Mesendoderm (in vitro differentiated cells): Measurements from ENCODE around the gene MMP19.
A peak's percentile ranks its signal among the peaks of the same experiment; 100 is the strongest.

Experiments
- DNase-seq: peaks from one replicate; pipeline ENCODE4 v3.0.0; 2013
- H2AK5ac ChIP-seq: 2 replicates; pipeline ENCODE4 v1.6.1; 2013; ENCODE audit warnings: low read length, inconsistent platforms
- H2BK120ac ChIP-seq: 2 replicates; pipeline ENCODE4 v1.6.1; 2013; ENCODE audit warnings: low read depth, mild to moderate bottlenecking, low read length, moderate library complexity, mixed read lengths
- H2BK15ac ChIP-seq: replicated peaks from 2 replicates; pipeline ENCODE4 v1.6.1; 2013; ENCODE audit warnings: low read depth, mild to moderate bottlenecking, moderate library complexity
- H2BK5ac ChIP-seq: 2 replicates; pipeline ENCODE4 v1.6.1; 2013; ENCODE audit warnings: low read length, inconsistent platforms
- H3K18ac ChIP-seq: 2 replicates; pipeline ENCODE4 v1.6.1; 2013; ENCODE audit warnings: mild to moderate bottlenecking, low read length, mixed read lengths
- H3K23ac ChIP-seq: one replicate; pipeline ENCODE4 v1.6.1; 2013; ENCODE audit warnings: low read length
- H3K27ac ChIP-seq: 2 replicates; pipeline ENCODE4 v1.5.1; 2013; ENCODE audit warnings: low read depth, mild to moderate bottlenecking, inconsistent platforms, low read length, moderate library complexity
- H3K27me3 ChIP-seq: 2 replicates; pipeline ENCODE4 v1.6.1; 2013; ENCODE audit warnings: low read length, control low read depth, mild to moderate bottlenecking, inconsistent platforms; ENCODE audit not compliant: insufficient read depth, poor library complexity
- H3K36me3 ChIP-seq: 2 replicates; pipeline ENCODE4 v1.6.1; 2013; ENCODE audit warnings: low read length, inconsistent platforms; ENCODE audit not compliant: control insufficient read depth, insufficient read depth
- H3K4ac ChIP-seq: one replicate; pipeline ENCODE4 v1.6.1; 2013; ENCODE audit warnings: low read depth, mild to moderate bottlenecking, low read length, moderate library complexity
- H3K4me1 ChIP-seq: 2 replicates; pipeline ENCODE4 v1.6.1; 2013; ENCODE audit warnings: low read depth, low read length, inconsistent platforms; ENCODE audit not compliant: control insufficient read depth
- H3K4me2 ChIP-seq: 2 replicates; pipeline ENCODE4 v1.6.1; 2013; ENCODE audit warnings: low read length
- H3K4me3 ChIP-seq: 2 replicates; pipeline ENCODE4 v1.5.1; 2013; ENCODE audit warnings: mild to moderate bottlenecking, low read length
- H3K56ac ChIP-seq: one replicate; pipeline ENCODE4 v1.6.1; 2013; ENCODE audit warnings: low read length
- H3K79me1 ChIP-seq: 2 replicates; pipeline ENCODE4 v1.6.1; 2013; ENCODE audit warnings: low read length, inconsistent platforms
- H3K79me2 ChIP-seq: 2 replicates; pipeline ENCODE4 v1.6.1; 2013; ENCODE audit warnings: mild to moderate bottlenecking, low read length; ENCODE audit not compliant: control insufficient read depth, insufficient read depth
- H3K9ac ChIP-seq: 2 replicates; pipeline ENCODE4 v1.6.1; 2013; ENCODE audit warnings: low read length, inconsistent platforms
- H4K5ac ChIP-seq: one replicate; pipeline ENCODE4 v1.6.1; 2013; ENCODE audit warnings: low read length
- H4K8ac ChIP-seq: one replicate; pipeline ENCODE4 v1.6.1; 2013; ENCODE audit warnings: low read depth, mild to moderate bottlenecking, control low read depth, low read length, moderate library complexity
- WGBS: extraction: QIAGEN DNeasy Blood & Tissue Kit; methylation state at CpG from one replicate; pipeline ENCODE4 v1.1.7; 2013; ENCODE audit warnings: low lambda C conversion rate, missing lambda C conversion rate; ENCODE audit not compliant: insufficient coverage; ENCODE audit errors: extremely low coverage; 5-methylcytosine and 5-hydroxymethylcytosine counted together

Gene MMP19

DNA sequence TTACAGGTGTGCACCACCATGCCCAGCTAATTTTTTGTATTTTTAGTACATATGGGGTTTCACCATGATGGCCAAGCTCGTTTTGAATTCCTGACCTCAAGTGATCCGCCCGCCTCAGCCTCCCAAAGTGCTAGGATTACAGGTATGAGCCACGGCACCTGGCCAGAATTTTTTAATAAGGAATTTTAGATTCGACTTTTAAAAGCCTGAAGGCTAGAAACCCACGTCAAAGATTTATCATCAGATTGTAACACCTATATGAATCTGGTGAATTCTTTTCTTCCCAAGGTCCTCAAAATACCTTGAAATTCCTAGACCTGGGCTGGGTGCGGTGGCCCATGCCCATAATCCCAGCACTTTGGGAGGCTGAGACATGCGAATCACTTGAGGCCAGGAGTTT, 18.7 kb upstream of the MMP19 start:
- H3K4me3 ChIP-seq, result no peak overlapping the region
- H3K27me3 ChIP-seq, result no peaks in the 10 kb centered on the region
- no peaks in the 10 kb centered on the region for H3K4me1 ChIP-seq
- no peaks in the 10 kb centered on the region for H3K36me3 ChIP-seq
- no peak overlapping the region for H3K56ac ChIP-seq
- H4K8ac ChIP-seq, result no peak overlapping the region
- no peak overlapping the region for H3K23ac ChIP-seq
- no peak overlapping the region for H2BK5ac ChIP-seq
- H3K4me2 ChIP-seq, result no peak overlapping the region
- WGBS, result no CpG with 5 or more reads among the region's 8 CpGs
- no peak overlapping the region for H3K27ac ChIP-seq
- no peak overlapping the region for H2AK5ac ChIP-seq
- no peaks in the 10 kb centered on the region for H3K79me2 ChIP-seq
- H2BK120ac ChIP-seq, result no peak overlapping the region
- H4K5ac ChIP-seq, result no peak overlapping the region
- no peak overlapping the region for H2BK15ac ChIP-seq
- no peak overlapping the region for H3K4ac ChIP-seq
- no peaks in the 10 kb centered on the region for H3K79me1 ChIP-seq
- H3K18ac ChIP-seq, result no peak overlapping the region
- no peak for DNase-seq
- no peak overlapping the region for H3K9ac ChIP-seq

DNA sequence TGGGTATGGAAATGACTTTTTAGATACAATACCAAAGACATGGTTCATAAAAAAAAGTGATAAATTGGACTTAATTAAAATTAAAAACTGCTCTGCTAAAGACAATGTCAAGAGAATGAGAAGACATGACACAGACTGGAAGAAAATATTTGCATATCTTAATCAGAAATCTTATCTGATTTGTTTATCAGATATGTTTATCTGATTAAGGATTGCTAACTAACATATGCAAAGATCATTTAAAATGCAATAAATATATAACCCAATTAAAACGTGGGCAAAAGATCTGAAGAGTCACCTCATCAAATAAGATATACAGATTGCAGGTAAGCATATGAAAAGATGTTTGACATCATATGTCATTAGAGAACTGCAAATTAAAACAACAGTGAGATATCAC, 10.0 kb upstream of the MMP19 start:
- H3K9ac ChIP-seq, result no peak overlapping the region
- no peaks in the 10 kb centered on the region for H3K27me3 ChIP-seq
- H2BK15ac ChIP-seq, result no peak overlapping the region
- H2BK120ac ChIP-seq, result no peak overlapping the region
- no peak for DNase-seq
- no peaks in the 10 kb centered on the region for H3K79me2 ChIP-seq
- H3K18ac ChIP-seq, result no peak overlapping the region
- no peak overlapping the region for H4K8ac ChIP-seq
- H3K56ac ChIP-seq, result no peak overlapping the region
- H3K4ac ChIP-seq, result no peak overlapping the region
- H3K4me2 ChIP-seq, result no peak overlapping the region
- no peak overlapping the region for H3K4me3 ChIP-seq
- H3K79me1 ChIP-seq, result no peaks in the 10 kb centered on the region
- H3K23ac ChIP-seq, result no peak overlapping the region
- no peak overlapping the region for H3K27ac ChIP-seq
- no peaks in the 10 kb centered on the region for H3K36me3 ChIP-seq
- WGBS, result no CpG with 5 or more reads among the region's 1 CpG
- H3K4me1 ChIP-seq, result no peaks in the 10 kb centered on the region
- H2AK5ac ChIP-seq, result no peak overlapping the region
- H4K5ac ChIP-seq, result no peak overlapping the region
- H2BK5ac ChIP-seq, result no peak overlapping the region

DNA sequence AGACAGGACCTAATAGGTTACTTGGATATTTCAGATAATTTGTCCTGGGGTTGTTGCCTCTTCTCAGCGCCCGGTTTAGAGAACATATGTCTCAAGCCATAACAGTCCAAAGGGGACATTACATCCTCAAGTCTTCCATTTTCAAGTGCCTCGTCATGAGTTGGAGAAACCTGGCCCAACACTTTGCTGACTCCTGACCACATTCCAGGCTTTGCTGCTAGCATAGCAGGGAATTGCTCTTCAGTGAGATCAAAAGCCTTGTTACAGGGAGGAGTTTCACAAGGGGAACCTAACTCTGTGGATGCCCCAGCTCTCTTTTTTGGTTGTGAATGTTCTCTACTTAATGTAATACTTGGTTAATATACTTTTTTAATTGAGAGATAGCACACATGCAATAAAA, 8.2 kb upstream of the MMP19 start:
- Histone ChIP-seq H2BK15ac (no peak overlapping the region), H3K4me2 (no peak overlapping the region), H3K79me1 (no peaks in the 10 kb centered on the region), H3K79me2 (no peaks in the 10 kb centered on the region), H3K4ac (no peak overlapping the region), H3K18ac (no peak overlapping the region), H3K9ac (no peak overlapping the region), H2BK5ac (no peak overlapping the region), H3K4me1 (no peaks in the 10 kb centered on the region), H3K27me3 (no peaks in the 10 kb centered on the region), H3K23ac (no peak overlapping the region), H3K27ac (no peak overlapping the region), H3K36me3 (no peaks in the 10 kb centered on the region), H2BK120ac (no peak overlapping the region), H4K5ac (no peak overlapping the region), H2AK5ac (no peak overlapping the region), H4K8ac (no peak overlapping the region), H3K4me3 (no peak overlapping the region), H3K56ac (no peak overlapping the region)
- no CpG with 5 or more reads among the region's 3 CpGs for WGBS
- peak; percentile 64 for DNase-seq

DNA sequence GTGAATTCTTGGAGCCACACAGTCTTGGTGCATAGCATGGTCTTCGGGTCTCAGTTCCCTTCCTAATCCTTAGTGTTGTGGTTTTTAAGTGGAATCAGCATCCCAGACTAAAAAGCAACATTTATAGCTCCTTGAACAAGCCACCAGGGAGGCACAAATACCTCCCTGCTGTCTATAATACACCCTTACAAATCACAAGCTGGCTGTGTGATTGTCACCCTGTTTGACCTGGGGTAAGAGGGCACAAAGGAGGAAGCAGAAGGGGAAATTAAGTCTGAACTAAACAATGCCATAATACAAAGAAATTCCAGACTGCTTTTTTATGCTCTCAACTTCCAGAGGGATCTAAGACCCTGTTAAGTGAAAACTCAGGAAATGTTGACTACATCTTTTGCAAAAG, 7.7 kb upstream of the MMP19 start:
- WGBS, result no CpG with 5 or more reads among the region's 1 CpG
- Histone ChIP-seq H3K79me2 (no peaks in the 10 kb centered on the region), H3K27ac (no peak overlapping the region), H4K5ac (no peak overlapping the region), H3K23ac (no peak overlapping the region), H2BK15ac (no peak overlapping the region), H3K36me3 (no peaks in the 10 kb centered on the region), H3K4ac (no peak overlapping the region), H3K9ac (no peak overlapping the region), H3K4me2 (no peak overlapping the region), H2BK120ac (no peak overlapping the region), H3K56ac (no peak overlapping the region), H3K18ac (no peak overlapping the region), H3K4me3 (no peak overlapping the region), H2BK5ac (no peak overlapping the region), H3K27me3 (no peaks in the 10 kb centered on the region), H2AK5ac (no peak overlapping the region), H3K79me1 (no peaks in the 10 kb centered on the region), H3K4me1 (no peaks in the 10 kb centered on the region), H4K8ac (no peak overlapping the region)
- no peak for DNase-seq

DNA sequence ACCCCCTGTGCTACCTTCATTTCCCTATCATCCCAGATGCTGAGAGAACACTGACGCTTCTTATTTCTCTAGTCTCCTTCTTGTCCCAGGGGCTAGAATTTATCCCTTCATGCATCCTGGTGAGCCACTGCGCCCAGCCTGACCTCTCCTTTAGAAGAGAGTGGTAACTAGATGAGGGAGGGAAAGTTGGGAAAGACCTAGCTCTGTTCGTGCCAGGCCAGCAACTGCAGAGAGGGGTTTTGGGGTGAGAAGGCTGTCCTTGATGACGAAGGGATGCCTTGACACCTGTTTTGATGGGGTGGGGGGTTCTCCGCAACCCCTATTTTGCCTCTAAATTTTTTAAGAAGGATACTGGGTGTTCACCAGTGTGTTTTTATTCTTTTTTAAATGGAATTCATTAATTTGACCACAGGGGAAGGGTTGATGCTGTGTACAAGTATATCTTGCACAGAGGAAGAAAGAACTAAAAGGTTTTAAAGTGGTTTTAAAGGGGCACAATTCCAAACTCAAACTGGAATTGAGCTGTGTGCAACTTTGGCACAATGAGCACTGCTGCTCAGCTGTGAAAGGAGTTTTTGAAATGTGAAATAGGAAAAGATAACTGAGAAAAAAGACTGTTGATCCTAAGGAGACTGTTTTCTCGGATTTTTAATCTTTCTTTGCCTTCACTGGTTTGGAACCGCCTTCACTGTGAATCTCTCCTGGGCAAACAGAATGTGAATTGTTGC, 7.0 kb upstream of the MMP19 start:
- no peak overlapping the region for H3K4me2 ChIP-seq
- no peak overlapping the region for H3K56ac ChIP-seq
- H4K8ac ChIP-seq, result no peak overlapping the region
- H3K9ac ChIP-seq, result no peak overlapping the region
- H4K5ac ChIP-seq, result no peak overlapping the region
- no peak for DNase-seq
- no peaks in the 10 kb centered on the region for H3K79me1 ChIP-seq
- no peak overlapping the region for H2AK5ac ChIP-seq
- no peak overlapping the region for H3K4me3 ChIP-seq
- H3K79me2 ChIP-seq, result no peaks in the 10 kb centered on the region
- no peaks in the 10 kb centered on the region for H3K4me1 ChIP-seq
- H3K4ac ChIP-seq, result no peak overlapping the region
- no peaks in the 10 kb centered on the region for H3K27me3 ChIP-seq
- no peaks in the 10 kb centered on the region for H3K36me3 ChIP-seq
- WGBS, result no CpG with 5 or more reads among the region's 7 CpGs
- no peak overlapping the region for H3K18ac ChIP-seq
- H2BK120ac ChIP-seq, result no peak overlapping the region
- no peak overlapping the region for H3K27ac ChIP-seq
- no peak overlapping the region for H2BK15ac ChIP-seq
- H3K23ac ChIP-seq, result no peak overlapping the region
- no peak overlapping the region for H2BK5ac ChIP-seq
